Measurements from ENCODE around the gene SPAG16.

GRCh38 chr2:213537579-213537978, 253.3 kb downstream of the SPAG16 start:
- TF ChIP-seq GABPB1 (CRISPR knock-in tag; IDR thresholded peaks at IDR 0.05) (no peak), ZNF251 (CRISPR knock-in tag; IDR thresholded peaks at IDR 0.05) (no peak), MYC (CRISPR knock-in tag; IDR thresholded peaks at IDR 0.05; ENCODE audit: borderline replicate concordance) (no peak), SOX6 (IDR thresholded peaks at IDR 0.05) (no peak), SOX6 (CRISPR knock-in tag; IDR thresholded peaks at IDR 0.05) (no peak), CTCF (CRISPR knock-in tag; IDR thresholded peaks at IDR 0.05) (no peak), POLR2AphosphoS5 (IDR thresholded peaks at IDR 0.05; ENCODE audit: low read depth, low read length) (no peak), JUNB (CRISPR knock-in tag; IDR thresholded peaks at IDR 0.05; ENCODE audit: borderline replicate concordance) (no peak)
